ENCODE measurements around the gene GNLY.

The GNLY gene

GRCh38 chr2:85741833-85742455 lies 47.8 kb downstream of the GNLY start:
- no peak overlapping the region for H3K4me3 ChIP-seq (ENCODE audit: low read depth, low read length)
- no peak for DNase-seq (ENCODE audit: low read depth)
- TF ChIP-seq CTCF (IDR thresholded peaks at IDR 0.05; ENCODE audit: low read depth, low read length, missing control alignments), result no peak

- no peak for TF ChIP-seq CTCF (IDR thresholded peaks at IDR 0.05; ENCODE audit: low read depth, low read length, missing control alignments)
- no peak overlapping the region for H3K4me3 ChIP-seq (ENCODE audit: low read depth, low read length)
- no peak for DNase-seq (ENCODE audit: low read depth)
Measured at GRCh38 chr2:85743304-85743978, 49.3 kb downstream of the GNLY start.

GRCh38 chr2:85744055-85744454 lies 49.9 kb downstream of the GNLY start:
- no peak overlapping the region for H3K4me3 ChIP-seq (ENCODE audit: low read depth, low read length)
- no peak for TF ChIP-seq CTCF (IDR thresholded peaks at IDR 0.05; ENCODE audit: low read depth, low read length, missing control alignments)
- DNase-seq (ENCODE audit: low read depth), result no peak

GRCh38 chr2:85744741-85745601 lies 50.8 kb downstream of the GNLY start:
- no peak for TF ChIP-seq CTCF (IDR thresholded peaks at IDR 0.05; ENCODE audit: low read depth, low read length, missing control alignments)
- no peak for DNase-seq (ENCODE audit: low read depth)
- no peak overlapping the region for H3K4me3 ChIP-seq (ENCODE audit: low read depth, low read length)

GRCh38 chr2:85745619-85746018 lies 51.5 kb downstream of the GNLY start:
- H3K4me3 ChIP-seq (ENCODE audit: low read depth, low read length), result no peak overlapping the region
- no peak for TF ChIP-seq CTCF (IDR thresholded peaks at IDR 0.05; ENCODE audit: low read depth, low read length, missing control alignments)
- DNase-seq (ENCODE audit: low read depth), result no peak

- no peak for DNase-seq (ENCODE audit: low read depth)
- TF ChIP-seq CTCF (IDR thresholded peaks at IDR 0.05; ENCODE audit: low read depth, low read length, missing control alignments), result no peak
- no peak overlapping the region for H3K4me3 ChIP-seq (ENCODE audit: low read depth, low read length)
Measured at GRCh38 chr2:85746321-85747004, 52.3 kb downstream of the GNLY start.
